ENCODE data around the gene KDM3A. TPM values are rescaled to one million over a fixed set of nuclear protein-coding genes. Genes with fewer than 3 reads are reported as not detected.
A peak's percentile ranks its signal among the peaks of the same experiment; 100 is the strongest.

KDM3A gene, protein sequence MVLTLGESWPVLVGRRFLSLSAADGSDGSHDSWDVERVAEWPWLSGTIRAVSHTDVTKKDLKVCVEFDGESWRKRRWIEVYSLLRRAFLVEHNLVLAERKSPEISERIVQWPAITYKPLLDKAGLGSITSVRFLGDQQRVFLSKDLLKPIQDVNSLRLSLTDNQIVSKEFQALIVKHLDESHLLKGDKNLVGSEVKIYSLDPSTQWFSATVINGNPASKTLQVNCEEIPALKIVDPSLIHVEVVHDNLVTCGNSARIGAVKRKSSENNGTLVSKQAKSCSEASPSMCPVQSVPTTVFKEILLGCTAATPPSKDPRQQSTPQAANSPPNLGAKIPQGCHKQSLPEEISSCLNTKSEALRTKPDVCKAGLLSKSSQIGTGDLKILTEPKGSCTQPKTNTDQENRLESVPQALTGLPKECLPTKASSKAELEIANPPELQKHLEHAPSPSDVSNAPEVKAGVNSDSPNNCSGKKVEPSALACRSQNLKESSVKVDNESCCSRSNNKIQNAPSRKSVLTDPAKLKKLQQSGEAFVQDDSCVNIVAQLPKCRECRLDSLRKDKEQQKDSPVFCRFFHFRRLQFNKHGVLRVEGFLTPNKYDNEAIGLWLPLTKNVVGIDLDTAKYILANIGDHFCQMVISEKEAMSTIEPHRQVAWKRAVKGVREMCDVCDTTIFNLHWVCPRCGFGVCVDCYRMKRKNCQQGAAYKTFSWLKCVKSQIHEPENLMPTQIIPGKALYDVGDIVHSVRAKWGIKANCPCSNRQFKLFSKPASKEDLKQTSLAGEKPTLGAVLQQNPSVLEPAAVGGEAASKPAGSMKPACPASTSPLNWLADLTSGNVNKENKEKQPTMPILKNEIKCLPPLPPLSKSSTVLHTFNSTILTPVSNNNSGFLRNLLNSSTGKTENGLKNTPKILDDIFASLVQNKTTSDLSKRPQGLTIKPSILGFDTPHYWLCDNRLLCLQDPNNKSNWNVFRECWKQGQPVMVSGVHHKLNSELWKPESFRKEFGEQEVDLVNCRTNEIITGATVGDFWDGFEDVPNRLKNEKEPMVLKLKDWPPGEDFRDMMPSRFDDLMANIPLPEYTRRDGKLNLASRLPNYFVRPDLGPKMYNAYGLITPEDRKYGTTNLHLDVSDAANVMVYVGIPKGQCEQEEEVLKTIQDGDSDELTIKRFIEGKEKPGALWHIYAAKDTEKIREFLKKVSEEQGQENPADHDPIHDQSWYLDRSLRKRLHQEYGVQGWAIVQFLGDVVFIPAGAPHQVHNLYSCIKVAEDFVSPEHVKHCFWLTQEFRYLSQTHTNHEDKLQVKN (N-terminal part only)
- total RNA-seq, result 10 to 100 TPM; 40.5 to 81.8 (median 63.2) TPM

DNA sequence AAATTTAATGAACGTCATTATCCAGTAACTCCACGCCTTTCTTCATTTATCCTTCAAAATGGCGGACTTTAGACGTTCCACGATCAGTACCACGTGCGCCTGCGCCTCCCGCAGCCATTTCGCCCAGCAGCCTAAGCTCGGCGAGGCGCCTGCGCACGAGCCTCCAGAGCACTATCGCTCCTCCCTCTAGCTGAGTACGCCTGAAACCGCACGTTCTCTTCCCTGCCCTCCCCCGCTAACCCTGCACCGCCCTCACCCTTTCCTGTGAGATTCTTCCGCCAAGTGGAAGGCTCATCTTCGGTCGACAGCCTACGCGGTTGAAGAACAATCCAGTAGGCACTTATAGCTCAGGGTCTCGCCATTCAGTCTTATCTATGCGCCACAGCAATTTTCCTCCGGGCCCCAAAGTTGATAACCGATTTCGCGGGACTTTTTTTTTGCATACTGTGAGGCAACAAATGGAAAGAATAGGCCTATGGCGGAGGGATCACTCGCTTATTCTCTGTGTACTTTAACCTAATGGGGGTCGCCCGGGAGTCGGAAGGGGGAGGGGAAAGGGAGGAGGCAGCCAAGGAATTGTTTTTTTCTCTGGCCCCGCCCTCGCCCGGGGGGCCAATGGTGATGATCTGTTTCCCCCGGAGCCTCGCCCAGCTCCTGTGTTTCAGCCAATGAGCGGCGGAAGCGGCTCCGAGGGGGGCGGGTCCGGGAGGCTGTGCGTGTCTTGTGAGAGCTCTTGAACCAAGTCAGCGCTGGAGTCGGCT lies at the start of gene KDM3A:
KDM3A (plus strand) TSS at position 741 of the 761 bp plus-strand sequence. CDS start 677 bp downstream, outside the sequence.
- peaks cover 0 to 30% (median 0%) of the 10 kb centered on the region in 3 donors for H3K9me3 ChIP-seq
- ATAC-seq, result peak; percentile 96
- H3K36me3 ChIP-seq, result no peaks in the 10 kb centered on the region
- H3K27ac ChIP-seq, result peak within 1 kb of the TSS; percentile 90 to 99 (median 94)
- WGBS, 2 donors (ENCODE audit: low coverage in 1 of 2), result 0 to 1% methylated on average over 1 to 32 of the region's 51 CpGs
- peak within 1 kb of the TSS; percentile 81 for H3K4me3 ChIP-seq
- TF ChIP-seq CTCF (IDR thresholded peaks at IDR 0.05), result peak in 1 of 4 experiments; percentile 38
- TF ChIP-seq POLR2A (IDR thresholded peaks at IDR 0.05), result no peak
- TF ChIP-seq EP300 (IDR thresholded peaks at IDR 0.05), result no peak
- TF ChIP-seq POLR2AphosphoS5 (IDR thresholded peaks at IDR 0.05), result peak; percentile 93
- H3K27me3 ChIP-seq, result no peaks in the 10 kb centered on the region
- peaks cover 15 to 31% (median 25%) of the 10 kb centered on the region in 3 donors for H3K4me1 ChIP-seq

GRCh38 chr2:86392873-86393518 lies 48.2 kb upstream of the KDM3A start:
- ATAC-seq, result no peak
- peaks cover 0 to 8% (median 0%) of the 10 kb centered on the region in 3 donors for H3K4me1 ChIP-seq
- H3K36me3 ChIP-seq, result no peaks in the 10 kb centered on the region
- no peaks in the 10 kb centered on the region for H3K9me3 ChIP-seq
- TF ChIP-seq CTCF (IDR thresholded peaks at IDR 0.05) (no peak), POLR2A (IDR thresholded peaks at IDR 0.05) (no peak), POLR2AphosphoS5 (IDR thresholded peaks at IDR 0.05) (no peak), EP300 (IDR thresholded peaks at IDR 0.05) (no peak)
- no peaks in the 10 kb centered on the region for H3K27me3 ChIP-seq
- H3K27ac ChIP-seq, result no peak overlapping the region
- WGBS, 2 donors (ENCODE audit: low coverage in 1 of 2), result 74 to 85% methylated on average over 6 of the region's 6 CpGs
- no peak overlapping the region for H3K4me3 ChIP-seq

DNA sequence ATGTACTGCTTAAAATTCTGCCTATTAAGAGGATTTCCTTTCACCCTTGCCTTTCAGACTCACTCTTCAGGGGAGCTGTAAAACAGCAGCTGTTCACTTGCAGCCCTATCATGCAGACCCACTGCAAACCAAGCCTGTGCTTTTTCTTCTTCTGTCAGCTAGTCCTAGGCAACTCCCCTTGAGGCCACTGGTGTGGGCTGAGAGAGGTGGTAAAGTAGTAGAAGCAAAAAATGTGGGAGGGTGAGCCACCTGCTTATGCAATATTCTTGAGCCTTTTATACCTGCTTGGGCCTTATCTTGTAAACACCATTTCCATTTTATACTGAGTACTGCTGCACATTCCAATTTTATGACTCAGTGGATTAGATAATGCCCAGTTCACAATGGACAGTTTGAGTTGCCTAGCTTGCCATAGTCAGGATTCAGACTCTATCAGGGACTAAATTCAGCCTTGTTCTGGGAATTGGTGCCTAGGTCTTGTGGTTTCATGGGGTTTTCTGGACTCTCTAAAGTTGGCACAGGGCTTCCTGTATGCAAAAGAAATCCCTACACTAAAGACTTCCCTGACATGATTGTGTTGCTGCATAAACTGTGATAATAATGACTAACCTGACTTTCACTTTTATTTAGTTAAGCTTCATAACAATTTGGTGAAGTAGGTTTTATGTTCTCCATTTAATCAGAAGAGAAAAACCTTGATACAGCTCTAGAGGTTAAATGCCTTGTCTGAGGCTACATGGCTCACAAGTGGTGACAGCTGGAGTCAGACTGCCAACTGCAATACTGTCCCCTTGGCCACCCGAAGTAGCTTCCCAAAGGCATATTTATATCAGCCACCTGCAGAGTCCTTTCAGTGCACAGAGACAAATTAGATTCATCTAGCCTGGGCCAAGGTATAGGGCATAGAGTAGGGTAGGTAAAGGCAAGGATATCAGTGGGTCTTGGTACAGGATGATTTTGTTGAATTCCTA lies 47.4 kb upstream of the KDM3A start:
- no peak for ATAC-seq
- Histone ChIP-seq H3K36me3 (no peaks in the 10 kb centered on the region), H3K27ac (no peak overlapping the region), H3K4me3 (no peak overlapping the region), H3K27me3 (no peaks in the 10 kb centered on the region), H3K4me1 (peaks cover 0 to 8% (median 0%) of the 10 kb centered on the region in 3 donors), H3K9me3 (no peaks in the 10 kb centered on the region)
- TF ChIP-seq POLR2AphosphoS5 (IDR thresholded peaks at IDR 0.05), result no peak
- no peak for TF ChIP-seq EP300 (IDR thresholded peaks at IDR 0.05)
- TF ChIP-seq POLR2A (IDR thresholded peaks at IDR 0.05), result no peak
- TF ChIP-seq CTCF (IDR thresholded peaks at IDR 0.05), result no peak
- 50 to 60% methylated on average over 1 of the region's 1 CpG for WGBS, 2 donors (ENCODE audit: low coverage in 1 of 2)
